GM12872 (cell line): ENCODE results near the gene GADL1.

Experiments
- CTCF ChIP-seq: IDR thresholded peaks from 3 replicates; pipeline ENCODE4 v1.5.1; 2011; ENCODE audit warnings: low read depth, mild to moderate bottlenecking, low read length, moderate library complexity; ENCODE audit not compliant: insufficient read depth

Gene GADL1

DNA sequence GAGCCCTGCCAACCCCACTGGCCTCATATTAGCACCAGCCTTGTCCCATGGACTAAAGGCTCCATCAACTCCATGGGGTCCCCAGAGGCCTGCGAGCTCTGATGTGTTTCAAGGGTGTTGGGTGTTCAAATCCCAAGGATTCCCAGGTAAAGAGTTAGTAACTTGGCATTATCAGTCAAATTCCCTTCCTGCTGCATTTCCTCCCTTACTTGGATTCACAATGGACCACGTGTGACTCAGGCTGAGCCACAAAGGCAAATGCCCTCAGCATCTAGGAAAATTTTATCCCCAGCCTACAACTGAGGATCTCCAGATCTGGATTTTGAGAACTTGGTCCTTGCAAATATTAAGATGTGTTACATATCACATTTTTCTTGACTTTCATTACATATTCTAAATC lies 58.8 kb downstream of the GADL1 start:
- TF ChIP-seq CTCF, result no peak

DNA sequence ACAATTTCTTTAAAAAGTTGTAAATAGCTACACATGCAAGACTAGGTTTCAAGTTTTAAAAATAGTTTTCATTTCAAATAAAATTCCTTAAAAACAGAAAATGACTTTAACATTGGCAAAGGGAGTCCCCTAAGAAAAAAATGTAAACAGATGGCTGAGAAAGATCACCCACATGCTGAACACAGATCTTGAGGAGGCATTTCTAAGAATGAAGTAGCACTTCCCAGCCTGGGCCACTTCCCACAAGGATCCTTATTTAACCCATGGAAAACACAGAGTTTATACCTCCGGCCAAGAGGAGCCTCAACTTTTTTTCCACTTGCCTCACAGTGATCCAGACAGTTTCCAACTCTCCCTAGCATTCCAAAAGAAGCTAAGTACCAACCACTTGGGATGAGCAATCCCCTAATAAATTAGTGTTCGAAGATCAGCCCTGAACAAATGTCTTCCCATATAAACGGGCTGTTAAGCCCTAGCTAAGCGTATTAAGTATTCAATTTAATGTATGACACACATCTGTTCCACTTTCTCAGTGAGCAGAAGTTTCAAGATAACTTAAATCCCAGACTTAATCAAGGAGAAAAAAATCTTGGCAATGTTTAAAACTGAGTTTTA lies 61.4 kb downstream of the GADL1 start:
- TF ChIP-seq CTCF, result no peak

- no peak for TF ChIP-seq CTCF
These were observed 67.4 kb downstream of the GADL1 start for GRCh38 chr3:30827080-30827479.

DNA sequence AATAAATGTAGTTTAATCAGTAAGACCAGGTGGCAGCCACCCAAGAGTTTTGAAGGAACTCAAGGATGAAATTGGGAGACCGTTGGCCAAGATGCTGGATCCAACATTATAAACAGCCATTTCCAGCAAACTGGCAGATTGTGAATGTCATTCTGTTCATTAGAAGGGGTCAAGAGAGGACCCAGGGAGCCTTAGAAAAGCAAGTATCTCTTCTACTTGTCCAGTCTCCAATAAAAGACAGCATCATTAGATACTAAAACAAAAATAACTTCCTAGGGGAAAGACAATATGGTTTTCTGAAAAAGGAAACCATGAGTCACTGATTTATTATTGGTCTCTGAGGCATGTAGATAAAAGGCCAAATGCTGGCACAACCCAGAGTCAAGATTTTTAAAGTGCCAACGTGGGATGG lies 67.9 kb downstream of the GADL1 start:
- TF ChIP-seq CTCF, result no peak

DNA sequence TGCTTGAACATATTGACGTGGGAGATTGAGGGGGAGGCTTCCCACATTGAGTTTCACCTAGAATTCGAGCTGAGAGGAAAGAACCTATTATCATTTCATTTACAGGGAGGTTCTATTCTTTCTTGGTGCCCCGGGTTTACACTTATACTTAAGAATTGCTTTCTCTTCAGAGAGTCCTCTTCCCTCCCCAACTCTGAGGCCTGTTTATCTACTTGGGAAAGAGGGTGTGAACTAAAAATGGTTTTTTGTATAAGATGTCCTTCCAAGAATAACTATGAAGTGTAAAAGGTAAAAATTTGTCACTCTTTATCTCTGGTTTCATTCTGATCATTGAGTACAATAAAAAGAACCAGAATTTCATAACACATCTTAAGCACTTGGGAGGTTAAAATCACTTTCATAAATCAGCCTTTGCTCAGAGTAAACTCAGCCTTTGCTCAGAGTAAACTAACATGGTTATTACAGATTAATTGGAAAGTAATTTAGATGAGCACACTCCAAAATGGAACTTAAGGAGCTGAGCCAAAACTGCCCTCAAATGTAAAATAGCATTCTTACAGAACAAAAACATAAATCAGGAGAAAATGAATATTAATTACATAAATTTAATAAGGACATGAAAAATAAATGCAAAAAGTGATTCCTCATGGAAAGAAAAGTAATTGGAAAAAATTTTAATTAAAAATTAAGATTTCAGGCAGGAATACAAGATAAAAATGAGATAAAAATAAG lies 75.2 kb downstream of the GADL1 start:
- TF ChIP-seq CTCF, result no peak

DNA sequence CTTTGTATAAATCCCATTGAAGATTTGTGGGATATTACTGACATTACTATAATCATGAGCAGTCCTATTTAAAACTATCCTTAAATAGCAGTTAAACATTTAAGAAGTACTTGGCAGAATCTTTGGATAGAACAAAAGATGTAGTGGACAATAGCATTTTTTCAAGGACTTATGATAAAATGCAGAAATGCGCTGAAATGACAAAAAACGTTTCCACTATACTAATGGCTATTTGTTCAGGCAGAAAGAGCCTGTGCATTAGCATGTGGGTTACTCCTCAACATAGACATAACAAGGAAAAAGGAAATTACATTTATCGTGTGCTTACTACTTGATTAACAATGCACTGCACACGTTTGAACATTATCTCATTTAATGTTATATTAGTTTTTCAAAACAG lies 80.7 kb downstream of the GADL1 start:
- TF ChIP-seq CTCF, result no peak

- no peak for TF ChIP-seq CTCF
These were observed 83.2 kb downstream of the GADL1 start for GRCh38 chr3:30811151-30811795.
